Suppressor macrophage treated with lipopolysaccharide for 4 hours (primary cell): ENCODE data around the gene BATF2.
A peak's percentile ranks its signal among the peaks of the same experiment; 100 is the strongest.

ENCODE experiments used
- DNase-seq: peaks from one replicate; pipeline ENCODE4 v3.0.0-alpha.2; 2020

The BATF2 gene

GRCh38 chr11:64963072-64963631, 33.6 kb downstream of the BATF2 start:
- no peak for DNase-seq

- no peak for DNase-seq
Measured at GRCh38 chr11:64960719-64961118, 36.1 kb downstream of the BATF2 start.

GRCh38 chr11:64959498-64959897, 37.3 kb downstream of the BATF2 start:
- no peak for DNase-seq

GRCh38 chr11:64954201-64954600, 42.6 kb downstream of the BATF2 start:
- DNase-seq: no peak

GRCh38 chr11:64951529-64951928, 45.2 kb downstream of the BATF2 start:
- DNase-seq: no peak

- peak; percentile 32 for DNase-seq
Measured at GRCh38 chr11:64947208-64947814, 49.5 kb downstream of the BATF2 start.
